Neural cell (in vitro differentiated cells): ENCODE results near the gene CHRNA4.

Experiments
- POLR2AphosphoS5 ChIP-seq: IDR thresholded peaks from 2 replicates; pipeline ENCODE4 v1.6.1; 2012
- RAD21 ChIP-seq: fragments of 450-650 bp; conservative IDR thresholded peaks from 2 replicates; pipeline ENCODE4 v1.6.1; 2014; ENCODE audit warnings: antibody characterized with exemption, mild to moderate bottlenecking, moderate library complexity
- SMC3 ChIP-seq: fragments of 450-650 bp; conservative IDR thresholded peaks from 2 replicates; pipeline ENCODE4 v1.6.1; 2014; ENCODE audit warnings: antibody characterized with exemption, mild to moderate bottlenecking, moderate library complexity; ENCODE audit not compliant: poor library complexity
- TAF1 ChIP-seq: IDR thresholded peaks from 2 replicates; pipeline ENCODE4 v1.6.1; 2012; ENCODE audit warnings: low read depth
- TF ChIP-seq, protein P1 (sequence below): fragments of 450-650 bp; IDR thresholded peaks from 2 replicates; pipeline ENCODE4 v1.5.1; 2014; ENCODE audit warnings: antibody characterized with exemption, mild to moderate bottlenecking, moderate library complexity; ENCODE audit not compliant: poor library complexity, severe bottlenecking
- TF ChIP-seq, protein P2 (sequence below): IDR thresholded peaks from 2 replicates; pipeline ENCODE4 v1.6.1; 2012; ENCODE audit warnings: borderline replicate concordance

DNA sequence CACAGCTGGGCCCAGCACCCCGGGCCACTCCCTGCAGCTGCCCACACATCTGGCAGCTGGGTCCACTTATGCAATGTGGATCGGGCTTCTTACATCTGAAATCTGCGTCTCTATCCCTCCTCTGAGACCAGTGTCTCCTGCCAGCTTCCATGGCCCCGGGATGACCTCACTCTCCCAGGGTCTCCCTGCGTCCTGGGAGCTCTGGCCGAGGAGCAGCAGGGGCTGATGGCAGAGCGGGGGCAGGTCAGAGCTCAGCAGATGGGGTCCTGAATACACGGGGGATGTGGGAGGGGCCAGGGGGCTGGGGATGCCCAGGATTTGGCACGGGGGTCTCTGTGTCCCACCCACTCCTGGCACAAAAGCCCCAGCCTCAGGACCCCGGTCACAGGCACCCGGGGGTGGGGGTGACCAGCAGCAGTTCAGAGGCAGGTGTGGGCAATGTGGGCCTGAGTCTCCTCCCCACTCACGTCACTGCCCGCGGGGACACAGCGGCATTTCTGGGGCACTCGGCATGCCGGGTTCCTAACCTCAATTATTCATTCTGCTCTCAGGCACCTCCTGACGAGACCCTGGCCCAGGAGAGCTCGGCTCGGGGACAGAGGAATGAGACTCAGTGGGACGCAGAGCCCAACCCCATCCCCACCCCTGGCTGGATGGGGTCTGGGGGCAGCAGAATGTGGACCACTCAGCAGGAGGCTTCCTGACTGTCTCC lies 16.4 kb downstream of the CHRNA4 start:
- TF ChIP-seq, protein P1, sequence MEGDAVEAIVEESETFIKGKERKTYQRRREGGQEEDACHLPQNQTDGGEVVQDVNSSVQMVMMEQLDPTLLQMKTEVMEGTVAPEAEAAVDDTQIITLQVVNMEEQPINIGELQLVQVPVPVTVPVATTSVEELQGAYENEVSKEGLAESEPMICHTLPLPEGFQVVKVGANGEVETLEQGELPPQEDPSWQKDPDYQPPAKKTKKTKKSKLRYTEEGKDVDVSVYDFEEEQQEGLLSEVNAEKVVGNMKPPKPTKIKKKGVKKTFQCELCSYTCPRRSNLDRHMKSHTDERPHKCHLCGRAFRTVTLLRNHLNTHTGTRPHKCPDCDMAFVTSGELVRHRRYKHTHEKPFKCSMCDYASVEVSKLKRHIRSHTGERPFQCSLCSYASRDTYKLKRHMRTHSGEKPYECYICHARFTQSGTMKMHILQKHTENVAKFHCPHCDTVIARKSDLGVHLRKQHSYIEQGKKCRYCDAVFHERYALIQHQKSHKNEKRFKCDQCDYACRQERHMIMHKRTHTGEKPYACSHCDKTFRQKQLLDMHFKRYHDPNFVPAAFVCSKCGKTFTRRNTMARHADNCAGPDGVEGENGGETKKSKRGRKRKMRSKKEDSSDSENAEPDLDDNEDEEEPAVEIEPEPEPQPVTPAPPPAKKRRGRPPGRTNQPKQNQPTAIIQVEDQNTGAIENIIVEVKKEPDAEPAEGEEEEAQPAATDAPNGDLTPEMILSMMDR, result no peak
- no peak for TF ChIP-seq POLR2AphosphoS5
- TF ChIP-seq TAF1, result no peak
- TF ChIP-seq RAD21, result no peak
- no peak for TF ChIP-seq SMC3
- TF ChIP-seq, protein P2, sequence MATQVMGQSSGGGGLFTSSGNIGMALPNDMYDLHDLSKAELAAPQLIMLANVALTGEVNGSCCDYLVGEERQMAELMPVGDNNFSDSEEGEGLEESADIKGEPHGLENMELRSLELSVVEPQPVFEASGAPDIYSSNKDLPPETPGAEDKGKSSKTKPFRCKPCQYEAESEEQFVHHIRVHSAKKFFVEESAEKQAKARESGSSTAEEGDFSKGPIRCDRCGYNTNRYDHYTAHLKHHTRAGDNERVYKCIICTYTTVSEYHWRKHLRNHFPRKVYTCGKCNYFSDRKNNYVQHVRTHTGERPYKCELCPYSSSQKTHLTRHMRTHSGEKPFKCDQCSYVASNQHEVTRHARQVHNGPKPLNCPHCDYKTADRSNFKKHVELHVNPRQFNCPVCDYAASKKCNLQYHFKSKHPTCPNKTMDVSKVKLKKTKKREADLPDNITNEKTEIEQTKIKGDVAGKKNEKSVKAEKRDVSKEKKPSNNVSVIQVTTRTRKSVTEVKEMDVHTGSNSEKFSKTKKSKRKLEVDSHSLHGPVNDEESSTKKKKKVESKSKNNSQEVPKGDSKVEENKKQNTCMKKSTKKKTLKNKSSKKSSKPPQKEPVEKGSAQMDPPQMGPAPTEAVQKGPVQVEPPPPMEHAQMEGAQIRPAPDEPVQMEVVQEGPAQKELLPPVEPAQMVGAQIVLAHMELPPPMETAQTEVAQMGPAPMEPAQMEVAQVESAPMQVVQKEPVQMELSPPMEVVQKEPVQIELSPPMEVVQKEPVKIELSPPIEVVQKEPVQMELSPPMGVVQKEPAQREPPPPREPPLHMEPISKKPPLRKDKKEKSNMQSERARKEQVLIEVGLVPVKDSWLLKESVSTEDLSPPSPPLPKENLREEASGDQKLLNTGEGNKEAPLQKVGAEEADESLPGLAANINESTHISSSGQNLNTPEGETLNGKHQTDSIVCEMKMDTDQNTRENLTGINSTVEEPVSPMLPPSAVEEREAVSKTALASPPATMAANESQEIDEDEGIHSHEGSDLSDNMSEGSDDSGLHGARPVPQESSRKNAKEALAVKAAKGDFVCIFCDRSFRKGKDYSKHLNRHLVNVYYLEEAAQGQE, result no peak
